Suprapubic skin (tissue), 4 donors: ENCODE data around the gene CREB3L1. TPM values are rescaled to one million over a fixed set of nuclear protein-coding genes. Genes with fewer than 3 reads are reported as not detected.

Experiments
- DNase-seq, 2 donors: peaks; one replicate each; pipeline ENCODE4 v3.0.0-alpha.2; 2019; ENCODE audit warnings: low spot score in 2 of 2
- H3K27ac ChIP-seq: fragments of 200-600 bp; sonication (generic); one replicate; pipeline ENCODE4 v1.5.1; 2019
- H3K27me3 ChIP-seq: fragments of 200-600 bp; sonication (generic); one replicate; pipeline ENCODE4 v1.5.1; 2019
- H3K36me3 ChIP-seq: fragments of 200-600 bp; sonication (generic); one replicate; pipeline ENCODE4 v1.5.1; 2019
- H3K4me1 ChIP-seq: fragments of 200-600 bp; sonication (generic); one replicate; pipeline ENCODE4 v1.5.1; 2019
- H3K4me3 ChIP-seq: fragments of 200-600 bp; sonication (generic); one replicate; pipeline ENCODE4 v1.5.1; 2019; ENCODE audit warnings: mild to moderate bottlenecking
- H3K9me3 ChIP-seq: fragments of 200-600 bp; sonication (generic); one replicate; pipeline ENCODE4 v1.5.1; 2019
- CTCF ChIP-seq, 2 donors: fragments of 200-600 bp in 1 of 2; fragments of 450-650 bp in 1 of 2; sonication (generic) in 1 of 2; IDR thresholded peaks; one replicate each; pipeline ENCODE4 v1.5.1; 2016 to 2019; ENCODE audit warnings: antibody characterized with exemption in 2 of 2, mild to moderate bottlenecking in 1 of 2, moderate library complexity in 1 of 2
- EP300 ChIP-seq: sonication (generic); formaldehyde crosslinking; IDR thresholded peaks from one replicate; pipeline ENCODE4 v1.6.1; 2017; ENCODE audit warnings: antibody characterized with exemption
- POLR2A ChIP-seq, 2 donors: fragments of 450-650 bp; IDR thresholded peaks; one replicate each; pipeline ENCODE4 v1.6.1; 2017; ENCODE audit warnings: antibody characterized with exemption in 2 of 2, mild to moderate bottlenecking in 2 of 2, moderate library complexity in 2 of 2
- POLR2AphosphoS5 ChIP-seq, 3 donors: sonication (generic); formaldehyde crosslinking; IDR thresholded peaks; one replicate each; pipeline ENCODE4 v1.6.1; 2017; ENCODE audit warnings: antibody characterized with exemption in 3 of 3
- WGBS: methylation state at CpG from one replicate; pipeline ENCODE4 v1.1.5; 2018; 5-methylcytosine and 5-hydroxymethylcytosine counted together
- total RNA-seq, 4 donors: library from RNA; depleted of rRNA; stranded (reverse); fragments of >200 nt; gene quantifications; one replicate each; pipeline ENCODE4 v1.1.0, GENCODE V29; 2016

The CREB3L1 gene
- total RNA-seq, 4 donors from 2014 or later = 0.79 to 2.3 (median 1.5) TPM

- Histone ChIP-seq H3K9me3 (no peaks in the 10 kb centered on the region), H3K4me1 (peaks cover 38% of the 10 kb centered on the region), H3K36me3 (peaks cover 46% of the 10 kb centered on the region), H3K27ac (no peak overlapping the region), H3K4me3 (no peak overlapping the region), H3K27me3 (no peaks in the 10 kb centered on the region)
- 24% methylated on average over 5 of the region's 32 CpGs for WGBS
- TF ChIP-seq POLR2AphosphoS5 (IDR thresholded peaks at IDR 0.05) (no peak), CTCF (IDR thresholded peaks at IDR 0.05) (peak; percentile 82 to 86)
- DNase-seq = no peak
Measured at GRCh38 chr11:46367244-46367915, 89.9 kb downstream of the CREB3L1 start.

GRCh38 chr11:46367916-46368267, 90.4 kb downstream of the CREB3L1 start:
- WGBS = 100% methylated on average over 2 of the region's 12 CpGs
- Histone ChIP-seq H3K36me3 (peaks cover 52% of the 10 kb centered on the region), H3K9me3 (no peaks in the 10 kb centered on the region), H3K4me1 (peaks cover 33% of the 10 kb centered on the region), H3K27ac (no peak overlapping the region), H3K27me3 (no peaks in the 10 kb centered on the region), H3K4me3 (no peak overlapping the region)
- no peak for DNase-seq
- TF ChIP-seq POLR2AphosphoS5 (IDR thresholded peaks at IDR 0.05) (no peak), POLR2A (IDR thresholded peaks at IDR 0.05) (no peak), CTCF (IDR thresholded peaks at IDR 0.05) (no peak), EP300 (no peak)

DNA sequence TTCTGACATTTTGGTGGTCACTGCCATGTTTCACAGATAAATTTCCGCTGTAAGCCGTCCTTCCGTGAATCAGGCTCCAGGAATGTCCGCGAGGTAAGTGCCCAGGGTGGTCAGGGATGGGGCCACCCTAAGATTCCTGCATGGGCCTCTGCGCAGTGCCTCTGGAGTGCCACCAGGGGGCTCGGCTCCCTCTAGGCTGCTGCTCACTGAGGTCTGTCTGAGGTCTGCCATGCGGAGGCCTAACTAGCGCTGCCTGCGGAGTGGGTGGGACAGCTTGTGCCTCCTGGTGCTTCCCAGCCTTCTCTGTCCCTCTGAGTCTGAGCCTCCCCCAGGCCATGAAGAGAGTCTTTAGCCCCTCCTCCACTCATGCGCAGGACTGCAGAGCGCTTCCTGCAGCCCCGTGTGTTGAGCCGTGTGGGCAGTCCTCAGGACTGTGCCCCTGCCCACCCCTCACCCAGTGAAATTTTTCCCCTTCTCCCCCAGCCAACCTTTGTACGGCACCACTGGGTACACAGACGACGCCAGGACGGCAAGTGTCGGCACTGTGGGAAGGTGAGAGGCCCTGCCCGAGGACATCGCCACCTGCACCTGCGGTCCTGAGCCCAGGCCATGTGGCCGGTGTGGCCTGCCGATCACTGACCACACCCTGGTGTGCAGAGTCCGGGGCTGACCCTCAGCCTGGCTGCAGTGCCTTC, 92.1 kb downstream of the CREB3L1 start:
- WGBS = 75% methylated on average over 20 of the region's 25 CpGs
- Histone ChIP-seq H3K27ac (no peak overlapping the region), H3K9me3 (no peaks in the 10 kb centered on the region), H3K4me1 (peaks cover 18% of the 10 kb centered on the region), H3K4me3 (no peak overlapping the region), H3K36me3 (peaks cover 67% of the 10 kb centered on the region), H3K27me3 (no peaks in the 10 kb centered on the region)
- TF ChIP-seq POLR2AphosphoS5 (IDR thresholded peaks at IDR 0.05) (no peak), CTCF (IDR thresholded peaks at IDR 0.05) (peak; percentile 30 to 91)
- DNase-seq = no peak

GRCh38 chr11:46370253-46370652, 92.8 kb downstream of the CREB3L1 start:
- no peaks in the 10 kb centered on the region for H3K27me3 ChIP-seq
- H3K36me3 ChIP-seq = peaks cover 73% of the 10 kb centered on the region
- H3K27ac ChIP-seq = no peak overlapping the region
- TF ChIP-seq POLR2A (IDR thresholded peaks at IDR 0.05) = no peak
- H3K4me1 ChIP-seq = peaks cover 13% of the 10 kb centered on the region
- no peaks in the 10 kb centered on the region for H3K9me3 ChIP-seq
- 88% methylated on average over 11 of the region's 13 CpGs for WGBS
- H3K4me3 ChIP-seq = no peak overlapping the region
- DNase-seq = no peak

Other genes starting within 250 kb of the CREB3L1 start
- gene PHF21A, start 156.2 kb upstream of the CREB3L1 start, total RNA-seq = 10 to 100 TPM; 15.1 to 89.2 (median 26.6) TPM
- gene DGKZ, start 69.8 kb downstream of the CREB3L1 start, total RNA-seq = 10 to 100 TPM; 60.5 to 91.0 (median 73.4) TPM
- 10 to 100 TPM in 3 of 4 donors, 1 to 10 TPM in 1; 9.1 to 22.6 (median 13.9) TPM for gene MDK, start 104.0 kb downstream of the CREB3L1 start, total RNA-seq
- gene CHRM4, start 114.1 kb downstream of the CREB3L1 start, total RNA-seq = 1 to 10 TPM in 3 of 4 donors, under 1 TPM in 1; 0.80 to 3.0 (median 2.6) TPM